Fibroblast of the conjunctiva (primary cell): Measurements from ENCODE around the gene POLR2M.

Experiments used
- DNase-seq: peaks from one replicate; pipeline ENCODE4 v3.0.0-alpha.2; 2010; ENCODE audit warnings: low read depth

POLR2M gene

DNA sequence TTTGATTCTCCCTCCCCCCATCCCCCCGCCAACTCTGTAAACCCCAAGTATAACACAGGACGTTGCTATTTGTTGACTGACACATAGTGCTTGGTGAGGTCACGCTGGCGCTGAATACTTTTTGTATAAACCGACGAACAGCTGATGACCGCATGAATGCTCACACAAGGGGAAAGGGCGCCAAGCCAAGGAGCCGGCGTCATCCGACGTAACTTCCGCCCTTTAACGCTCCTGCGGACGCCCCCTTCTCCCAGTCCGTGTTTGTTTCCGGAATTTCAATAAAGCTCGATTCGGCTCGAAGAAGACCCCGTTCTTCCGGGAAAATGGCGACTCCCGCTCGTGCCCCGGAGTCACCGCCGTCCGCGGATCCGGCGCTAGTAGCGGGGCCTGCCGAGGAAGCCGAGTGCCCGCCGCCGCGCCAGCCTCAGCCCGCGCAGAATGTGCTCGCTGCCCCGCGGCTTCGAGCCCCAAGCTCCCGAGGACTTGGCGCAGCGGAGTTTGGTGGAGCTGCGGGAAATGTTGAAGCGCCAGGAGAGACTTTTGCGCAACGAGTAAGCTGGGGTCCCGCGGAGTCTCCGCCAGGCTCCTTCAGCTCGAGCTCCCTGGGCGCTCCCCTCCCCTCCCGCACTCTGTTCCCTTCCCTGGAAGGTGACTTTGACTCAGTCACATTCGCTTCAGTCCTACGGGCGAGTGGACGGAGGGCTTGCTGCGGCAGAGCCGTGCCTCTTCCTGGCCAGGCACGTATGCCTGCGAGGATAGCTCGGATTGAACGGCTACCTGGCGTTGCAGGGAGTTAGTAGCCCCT, at the start of gene POLR2M:
Gene POLR2M (plus strand): TSS at position 310 of the 805 bp plus-strand sequence. CDS start 129 bp downstream, at position 439.
- DNase-seq = peak; percentile 96

DNA sequence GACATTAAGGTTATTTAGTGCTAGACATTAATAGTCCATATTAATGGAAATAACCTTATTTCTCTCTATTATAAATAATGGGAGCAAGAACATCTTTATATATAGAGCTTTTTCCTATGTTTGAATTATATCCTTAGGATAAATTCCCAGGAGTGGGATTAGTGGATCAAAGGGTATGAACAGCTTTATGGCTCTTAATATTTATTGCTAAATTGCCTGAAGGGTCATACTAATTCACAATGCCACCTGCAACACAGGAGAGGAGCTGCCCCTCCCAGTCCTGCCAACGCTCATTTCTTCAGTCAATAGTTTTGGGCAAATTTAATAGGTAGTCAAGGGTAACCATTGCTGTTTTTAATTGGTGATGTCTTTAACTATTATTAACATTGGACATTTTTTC, 48.9 kb upstream of the POLR2M start:
- no peak for DNase-seq

DNA sequence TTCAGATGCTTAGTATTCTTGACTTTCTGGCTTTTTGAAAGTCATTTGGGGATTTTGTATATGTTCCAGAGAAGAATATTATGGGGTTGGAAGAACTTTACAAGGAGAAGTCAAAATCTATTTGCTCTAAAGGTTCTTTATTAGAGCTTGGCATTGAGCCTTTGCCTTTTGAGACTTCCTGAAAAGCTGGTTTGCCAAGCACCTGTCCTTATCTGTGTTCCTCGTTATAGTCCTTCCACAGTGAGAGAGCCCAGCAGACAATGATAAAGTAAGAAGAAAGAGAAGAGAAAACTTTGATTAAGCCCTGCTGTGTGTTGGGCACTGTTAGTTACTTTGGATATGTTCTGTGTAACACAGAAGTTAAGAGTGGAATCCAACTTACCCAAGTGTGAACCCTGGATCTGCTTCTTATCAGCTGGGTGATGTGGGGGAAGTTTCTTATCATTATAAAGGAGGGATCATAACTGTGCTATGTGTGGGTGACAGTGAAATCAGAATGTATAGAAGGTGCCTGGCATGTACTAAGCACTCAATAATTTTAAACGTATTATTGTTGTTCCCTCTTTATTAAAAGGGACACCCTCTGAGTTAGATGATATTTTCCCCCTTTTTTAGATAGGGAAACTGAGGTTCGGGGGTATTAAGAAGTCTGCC, 44.3 kb upstream of the POLR2M start:
- DNase-seq = no peak

DNA sequence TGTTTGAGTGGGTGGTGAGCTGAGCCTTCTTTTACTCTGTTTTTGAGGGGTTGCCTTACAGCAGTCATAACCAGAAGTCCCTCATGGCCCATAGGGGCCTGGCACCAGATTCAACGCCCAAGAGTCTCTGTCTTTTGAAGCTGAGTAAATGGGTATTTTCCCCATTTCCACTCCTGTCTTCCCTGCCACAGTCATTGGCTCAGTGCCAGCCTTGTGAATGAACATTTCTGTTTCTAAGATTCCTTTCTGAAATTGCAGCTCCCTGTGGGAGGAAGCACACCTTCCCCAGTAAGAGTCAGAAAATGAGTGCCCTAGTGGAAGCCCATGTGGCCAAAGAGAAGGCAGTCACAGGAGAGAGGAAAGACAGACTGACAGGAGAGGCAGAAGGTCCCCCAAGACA, 43.7 kb upstream of the POLR2M start:
- DNase-seq = no peak

GRCh38 chr15:57663262-57663661, 43.3 kb upstream of the POLR2M start:
- no peak for DNase-seq

DNA sequence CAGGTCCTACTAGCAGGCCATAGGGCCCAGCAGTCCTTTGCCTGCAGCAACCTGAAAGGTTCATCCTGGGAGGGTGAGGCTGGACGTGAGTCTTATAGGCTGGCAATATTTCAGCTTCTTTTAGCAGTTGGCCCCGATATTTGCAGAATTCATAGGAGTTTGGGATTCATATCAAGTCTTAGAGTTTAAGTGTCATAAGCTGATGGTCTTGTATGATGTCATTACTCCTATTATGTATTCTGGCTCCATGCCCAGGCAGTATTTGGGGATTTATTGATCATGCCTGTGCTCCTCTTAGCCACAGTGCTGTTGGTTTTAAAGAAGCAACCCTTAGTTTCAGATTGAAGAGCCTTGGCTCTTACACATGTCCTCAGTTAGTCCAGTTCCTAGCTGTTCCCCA, 41.3 kb upstream of the POLR2M start:
- DNase-seq = no peak

GRCh38 chr15:57665939-57666338, 40.6 kb upstream of the POLR2M start:
- DNase-seq = no peak

- DNase-seq = peak; percentile 49
These were observed 39.2 kb upstream of the POLR2M start for GRCh38 chr15:57667171-57667849.

GRCh38 chr15:57668016-57668415, 38.5 kb upstream of the POLR2M start:
- no peak for DNase-seq

GRCh38 chr15:57671636-57672035, 34.9 kb upstream of the POLR2M start:
- no peak for DNase-seq

- no peak for DNase-seq
These were observed 30.9 kb upstream of the POLR2M start for GRCh38 chr15:57675481-57676181.

DNA sequence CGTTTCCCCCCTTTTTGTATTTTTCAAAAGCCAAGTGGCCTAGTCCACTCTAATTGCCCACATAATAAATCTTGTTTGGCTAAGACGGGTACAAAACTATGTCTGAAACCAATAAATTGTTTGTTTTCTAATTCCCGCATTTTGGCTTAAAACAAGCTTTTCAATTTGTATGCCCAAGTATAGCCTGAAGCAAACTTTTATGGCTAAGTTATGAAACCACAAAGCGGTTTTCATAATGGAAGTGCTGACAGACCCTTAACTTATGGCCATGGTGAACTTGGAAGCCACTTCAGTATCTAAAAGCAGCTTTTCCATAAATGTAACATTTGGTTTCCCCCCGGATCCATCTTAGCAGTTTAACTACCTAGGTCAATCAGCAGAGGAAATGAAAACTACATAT, 29.9 kb upstream of the POLR2M start:
- DNase-seq = no peak

- DNase-seq = no peak
These were observed 29.3 kb upstream of the POLR2M start for GRCh38 chr15:57677204-57677603.

- DNase-seq = no peak
These were observed 26.5 kb upstream of the POLR2M start for GRCh38 chr15:57680021-57680420.

- DNase-seq = no peak
These were observed 25.5 kb upstream of the POLR2M start for GRCh38 chr15:57681011-57681410.

DNA sequence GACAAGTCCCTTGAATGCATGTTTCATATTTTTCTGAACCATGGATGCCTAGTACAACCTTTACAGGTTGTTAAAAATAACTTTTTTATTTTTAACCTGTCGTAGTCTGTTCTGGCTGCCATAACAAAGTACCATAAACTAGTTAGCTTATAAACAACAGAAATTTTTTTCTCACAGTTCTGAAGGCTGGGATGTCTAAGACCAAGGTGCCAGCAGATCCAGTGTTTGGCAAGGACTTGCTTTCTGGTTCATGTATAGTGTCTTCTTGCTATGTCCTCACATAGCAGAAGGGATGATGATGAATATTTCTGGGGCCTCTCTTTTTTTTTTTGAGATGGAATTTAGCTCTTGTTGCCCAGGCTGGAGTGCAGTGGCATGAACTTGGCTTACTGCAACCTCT, 23.0 kb upstream of the POLR2M start:
- DNase-seq = no peak

DNA sequence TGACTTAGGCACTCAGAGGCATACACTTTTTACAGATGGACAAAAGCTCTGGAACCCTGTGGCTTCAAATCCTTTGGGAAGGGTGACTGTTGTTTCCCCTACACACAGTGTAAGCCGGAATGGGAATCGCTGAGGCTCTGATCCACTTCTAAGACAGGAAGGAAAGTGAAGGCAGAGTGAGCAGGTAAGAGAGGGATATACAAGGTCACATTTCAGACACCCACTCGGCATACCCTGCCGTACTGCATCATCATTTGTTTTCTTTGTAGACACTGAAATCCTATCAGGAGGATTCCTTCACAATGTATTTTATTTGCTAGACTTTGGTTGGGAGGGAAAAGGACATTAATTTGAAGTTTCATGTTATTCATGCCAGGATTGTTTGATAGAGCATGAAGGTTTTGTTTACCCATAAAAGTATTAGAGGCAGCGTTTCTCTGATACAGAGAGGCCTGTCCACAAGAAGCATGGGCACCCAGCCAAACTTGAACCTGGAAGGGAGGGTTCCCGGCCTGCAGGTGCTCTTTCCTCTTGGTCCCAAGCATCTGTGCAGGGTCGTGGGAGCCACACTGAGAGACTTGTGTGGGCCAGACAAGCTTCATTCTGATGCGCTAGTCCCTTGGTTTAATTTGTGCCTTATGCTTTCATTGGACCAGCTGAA, 21.9 kb upstream of the POLR2M start:
- DNase-seq = no peak

DNA sequence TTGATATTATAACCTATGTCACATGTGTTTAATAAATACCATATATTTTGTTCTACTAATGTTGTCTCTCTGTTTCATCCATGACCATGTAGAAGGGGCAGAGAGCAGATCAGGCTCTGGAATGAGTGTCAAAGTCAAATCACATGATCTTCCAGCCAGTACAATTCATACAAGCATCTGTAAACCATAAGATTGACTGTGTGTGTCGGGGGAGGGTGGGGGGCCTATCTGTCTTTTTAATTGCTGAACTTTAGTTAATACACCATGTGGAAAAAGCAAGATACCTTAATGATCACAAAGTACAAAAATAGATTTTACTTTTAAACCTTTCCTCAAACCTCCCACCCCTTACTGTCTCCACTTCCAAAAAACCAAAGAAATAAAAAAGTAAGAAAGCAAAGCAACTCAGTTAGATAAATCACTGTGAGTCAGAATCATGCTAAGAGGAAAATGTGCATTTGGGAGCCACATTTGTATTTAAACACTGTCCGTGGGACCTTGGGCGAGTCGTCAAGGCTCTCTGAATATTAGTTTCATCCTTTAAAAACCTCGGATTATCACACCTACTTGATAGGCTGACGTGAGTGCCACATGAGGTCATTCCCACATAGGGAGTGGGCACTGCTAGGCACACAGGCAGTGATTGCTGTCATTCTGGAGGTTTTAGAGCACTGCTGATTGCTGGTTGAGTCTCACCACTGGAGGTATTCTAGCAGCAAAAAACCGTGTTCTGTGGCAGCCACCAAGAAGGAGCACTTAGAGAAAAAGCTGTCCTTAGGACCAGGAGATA, 21.0 kb upstream of the POLR2M start:
- DNase-seq = no peak

DNA sequence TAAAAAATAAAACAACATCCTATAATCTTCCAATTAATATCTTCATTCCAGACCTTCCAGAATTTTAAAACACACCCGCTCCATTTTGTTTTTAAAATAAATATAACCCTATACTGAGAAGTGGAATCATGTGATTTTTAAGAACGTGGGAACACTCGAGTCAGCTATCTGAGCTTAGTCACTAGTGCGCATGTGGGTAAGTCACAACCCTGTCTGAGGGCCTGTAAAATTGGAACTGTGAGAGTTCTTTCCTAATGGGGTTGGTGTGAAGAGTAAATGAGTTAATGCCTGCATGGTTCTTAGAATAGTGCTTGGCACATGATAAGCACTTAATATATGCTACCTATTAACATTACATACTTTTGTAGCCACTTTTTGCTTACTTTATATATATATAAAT, 19.9 kb upstream of the POLR2M start:
- no peak for DNase-seq

GRCh38 chr15:57690341-57690966, 16.1 kb upstream of the POLR2M start:
- no peak for DNase-seq

DNA sequence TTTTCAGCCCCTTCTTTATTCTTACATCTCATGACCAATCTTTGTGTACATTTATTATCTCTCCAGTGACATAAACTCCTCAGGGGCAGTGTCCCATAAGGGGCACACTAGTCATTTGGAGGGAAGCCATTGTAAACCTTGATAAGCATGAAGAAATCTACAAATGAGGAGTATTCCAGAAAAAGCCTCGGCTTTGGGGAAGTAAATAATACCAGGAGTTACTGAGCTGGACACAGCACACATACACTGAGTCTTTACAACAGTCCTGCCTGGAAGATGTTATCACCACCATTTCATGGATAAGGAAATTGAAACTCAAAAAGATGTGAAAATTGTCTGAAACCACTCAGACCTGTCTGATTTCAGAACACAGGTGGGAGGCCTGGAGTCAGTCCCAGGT, 15.4 kb upstream of the POLR2M start:
- no peak for DNase-seq
